Stomach smooth muscle (tissue), 2 donors: ENCODE data around the gene ABCA3.

ENCODE experiments used
- H3K27ac ChIP-seq: one replicate; pipeline ENCODE4 v1.7.0; 2013; ENCODE audit warnings: mild to moderate bottlenecking, low read length, inconsistent platforms
- H3K27me3 ChIP-seq, 2 donors: one replicate each; pipeline ENCODE4 v1.7.0; 2013; ENCODE audit warnings: low read length in 2 of 2; ENCODE audit not compliant: insufficient read depth in 2 of 2, control insufficient read depth in 1 of 2
- H3K36me3 ChIP-seq, 2 donors: one replicate each; pipeline ENCODE4 v1.7.0; 2013; ENCODE audit warnings: low read length in 2 of 2; ENCODE audit not compliant: control insufficient read depth in 2 of 2, insufficient read depth in 2 of 2
- H3K4me1 ChIP-seq: one replicate; pipeline ENCODE4 v1.7.0; 2013; ENCODE audit warnings: low read length; ENCODE audit not compliant: control insufficient read depth, insufficient read depth
- H3K4me3 ChIP-seq, 2 donors: one replicate each; pipeline ENCODE4 v1.7.0; 2013; ENCODE audit warnings: low read length in 2 of 2
- H3K9ac ChIP-seq, 2 donors: one replicate each; pipeline ENCODE4 v1.7.0; 2013; ENCODE audit warnings: low read length in 2 of 2, mild to moderate bottlenecking in 1 of 2
- H3K9me3 ChIP-seq, 2 donors: one replicate each; pipeline ENCODE4 v1.7.0; 2013; ENCODE audit warnings: low read length in 2 of 2; ENCODE audit not compliant: control insufficient read depth in 2 of 2
- donor health status: healthy.
- donor health status: Pancreatic carcinoma.

ABCA3 gene

DNA sequence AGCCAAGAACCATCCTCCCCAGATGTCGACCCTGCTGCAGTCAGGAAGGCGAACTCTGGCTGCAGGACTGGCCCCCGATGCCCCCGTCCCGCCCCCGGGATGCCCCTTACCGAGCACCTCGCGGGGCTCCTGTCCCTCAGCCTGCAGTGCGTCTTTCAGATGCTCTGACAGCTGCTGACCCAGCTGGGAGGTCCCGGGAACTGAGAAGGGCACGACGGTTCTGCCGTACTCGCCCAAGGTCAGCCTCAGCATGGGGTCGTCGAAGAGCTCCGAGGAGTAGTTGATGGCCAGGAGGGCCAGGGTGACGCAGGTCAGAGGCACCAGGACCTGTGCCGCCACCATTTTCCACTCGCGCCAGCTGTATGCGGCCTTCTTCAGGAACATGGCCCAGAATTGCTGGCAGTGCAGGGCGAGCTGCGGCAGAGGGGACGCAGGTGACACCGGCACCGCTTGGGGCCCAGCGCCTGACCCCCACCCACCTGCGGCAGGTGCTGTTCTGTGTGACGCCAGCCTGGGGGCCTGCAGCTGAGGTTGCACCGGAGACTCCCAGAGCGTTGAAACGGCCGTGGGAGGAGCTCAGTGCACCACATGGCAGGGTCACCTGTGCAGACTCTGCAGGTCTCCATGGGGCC, 52.5 kb downstream of the ABCA3 start:
- Histone ChIP-seq H3K9me3 (no peaks in the 10 kb centered on the region), H3K9ac (no peak overlapping the region), H3K4me3 (no peak overlapping the region), H3K36me3 (peaks cover 13 to 21% of the 10 kb centered on the region in 2 donors), H3K27ac (no peak overlapping the region), H3K4me1 (no peaks in the 10 kb centered on the region), H3K27me3 (no peaks in the 10 kb centered on the region)

DNA sequence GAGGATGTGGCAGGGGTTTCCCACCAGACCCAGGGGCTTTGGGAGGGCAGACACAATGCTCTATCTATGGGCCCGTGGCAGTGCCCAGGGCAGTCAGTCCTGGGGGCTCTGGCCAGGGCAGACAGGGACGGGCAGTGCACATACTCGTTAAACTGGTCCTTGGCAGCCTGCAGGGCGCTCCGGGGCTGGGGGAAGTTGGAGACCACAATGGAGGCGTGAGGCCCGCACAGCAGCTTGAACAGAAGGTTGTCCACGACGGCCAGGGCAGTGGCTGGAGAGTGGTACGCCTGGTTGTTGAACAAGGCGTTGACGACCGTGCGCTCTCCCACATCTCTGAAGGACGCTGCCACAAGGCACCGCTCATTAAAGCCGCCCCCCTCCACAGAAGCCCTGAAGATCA, 54.0 kb downstream of the ABCA3 start:
- Histone ChIP-seq H3K4me3 (no peak overlapping the region), H3K4me1 (no peaks in the 10 kb centered on the region), H3K9me3 (no peaks in the 10 kb centered on the region), H3K27me3 (no peaks in the 10 kb centered on the region), H3K27ac (no peak overlapping the region), H3K36me3 (peaks cover 13 to 21% of the 10 kb centered on the region in 2 donors), H3K9ac (no peak overlapping the region)

DNA sequence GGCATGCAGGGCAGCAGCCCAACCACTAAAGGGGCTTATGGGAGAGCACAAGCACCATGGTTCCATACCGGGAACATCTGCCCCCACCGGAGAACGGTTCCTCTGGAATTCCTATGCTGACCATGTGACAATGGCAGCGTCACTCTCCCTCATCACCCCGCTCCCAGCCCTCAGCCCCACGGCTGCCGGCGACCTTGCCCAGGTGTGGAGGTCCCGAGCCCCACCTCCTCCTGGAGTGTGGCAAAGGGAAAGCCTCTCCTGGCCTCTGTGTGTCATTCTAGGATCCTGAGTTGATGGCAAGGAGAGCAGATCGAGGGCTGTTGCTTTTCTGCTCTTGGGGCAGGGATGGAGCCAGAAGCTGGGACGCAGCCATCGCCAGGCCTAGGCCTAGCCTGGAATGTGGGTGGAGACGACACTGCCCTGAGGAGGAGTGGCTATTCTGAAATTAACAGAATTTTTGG, 54.8 kb downstream of the ABCA3 start:
- H3K9ac ChIP-seq = no peak overlapping the region
- H3K27ac ChIP-seq = no peak overlapping the region
- H3K9me3 ChIP-seq = no peaks in the 10 kb centered on the region
- no peaks in the 10 kb centered on the region for H3K27me3 ChIP-seq
- no peak overlapping the region for H3K4me3 ChIP-seq
- H3K4me1 ChIP-seq = no peaks in the 10 kb centered on the region
- peaks cover 13 to 23% of the 10 kb centered on the region in 2 donors for H3K36me3 ChIP-seq

DNA sequence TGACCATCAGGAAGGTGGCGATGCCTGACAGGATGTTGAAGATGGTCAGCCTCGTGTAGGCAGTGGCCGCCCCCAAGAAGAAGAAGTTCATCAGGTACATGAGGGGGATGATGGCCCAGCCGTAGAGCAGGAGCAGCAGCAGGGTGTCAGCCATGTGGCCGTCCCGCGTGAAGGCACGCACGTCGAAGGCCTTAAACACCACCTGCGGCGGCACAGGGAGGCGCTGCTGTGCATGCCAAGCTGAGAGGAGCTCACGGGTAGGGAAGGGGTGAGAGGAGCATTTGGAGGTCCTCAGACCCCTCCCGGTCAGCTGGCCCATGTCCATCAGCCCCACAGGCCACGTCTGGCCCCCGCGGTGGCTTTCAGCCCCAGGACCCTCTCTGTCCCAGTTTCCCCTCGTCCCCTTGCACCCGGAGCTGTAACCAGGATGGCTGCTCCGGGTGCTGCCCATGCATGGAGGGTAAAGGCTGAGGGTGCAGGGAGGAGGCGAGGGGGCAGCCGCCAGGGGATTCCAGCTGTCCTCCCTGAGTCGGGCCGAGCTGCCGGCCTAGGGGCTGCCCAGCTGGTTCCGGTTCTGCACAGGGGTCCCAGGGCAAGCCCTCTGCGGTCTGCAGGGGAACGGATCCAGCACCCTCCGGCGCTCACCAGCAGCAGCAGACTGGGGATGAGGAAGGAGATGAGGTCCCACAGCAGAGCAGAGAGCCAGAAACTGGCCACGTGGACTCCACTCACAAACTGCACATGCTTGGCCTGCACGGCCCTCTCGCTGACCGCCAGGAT, 55.5 kb downstream of the ABCA3 start:
- H3K4me3 ChIP-seq = no peak overlapping the region
- peaks cover 13 to 23% of the 10 kb centered on the region in 2 donors for H3K36me3 ChIP-seq
- no peak overlapping the region for H3K9ac ChIP-seq
- H3K9me3 ChIP-seq = no peaks in the 10 kb centered on the region
- no peaks in the 10 kb centered on the region for H3K4me1 ChIP-seq
- no peaks in the 10 kb centered on the region for H3K27me3 ChIP-seq
- H3K27ac ChIP-seq = no peak overlapping the region

DNA sequence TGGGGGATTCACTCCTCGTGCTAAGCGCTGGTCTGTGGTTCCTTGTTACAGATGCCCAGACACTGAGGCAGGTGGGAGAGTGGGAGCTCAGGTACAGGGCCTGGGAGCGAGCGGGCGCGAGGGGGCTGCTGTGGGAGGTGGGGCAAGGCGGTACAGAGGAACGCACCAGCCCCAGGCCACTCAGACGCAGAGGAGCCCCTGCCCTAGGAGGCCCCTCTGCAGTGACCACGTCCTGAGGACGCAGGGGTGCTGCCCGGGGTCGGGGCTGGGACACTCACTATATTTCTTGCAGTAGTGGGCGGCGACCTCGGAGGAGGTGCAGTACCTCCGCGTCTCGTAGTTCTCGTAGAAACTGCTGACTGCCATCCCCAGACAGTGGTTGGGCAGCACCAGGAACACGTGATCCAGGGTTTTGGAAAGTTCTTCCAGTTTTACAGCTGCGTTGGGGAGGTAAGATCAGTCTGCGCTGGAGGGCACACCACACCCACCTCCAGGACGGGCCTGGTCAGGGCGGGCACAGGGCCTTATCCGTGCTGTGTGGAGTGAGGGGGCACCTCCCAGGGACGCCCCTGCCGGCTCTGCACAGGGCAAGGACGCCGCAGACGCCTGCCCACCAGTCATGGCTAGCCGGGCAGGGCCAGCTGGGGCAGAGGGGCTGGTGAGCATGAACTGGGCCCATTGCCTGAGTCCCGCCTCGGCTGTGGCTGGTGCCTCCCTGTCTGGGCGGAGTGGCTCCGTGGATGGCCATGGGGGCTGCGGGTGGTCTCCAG, 56.3 kb downstream of the ABCA3 start:
- Histone ChIP-seq H3K4me3 (no peak overlapping the region), H3K36me3 (peaks cover 13 to 23% of the 10 kb centered on the region in 2 donors), H3K27me3 (no peaks in the 10 kb centered on the region), H3K9ac (no peak overlapping the region), H3K27ac (no peak overlapping the region), H3K9me3 (no peaks in the 10 kb centered on the region), H3K4me1 (no peaks in the 10 kb centered on the region)

DNA sequence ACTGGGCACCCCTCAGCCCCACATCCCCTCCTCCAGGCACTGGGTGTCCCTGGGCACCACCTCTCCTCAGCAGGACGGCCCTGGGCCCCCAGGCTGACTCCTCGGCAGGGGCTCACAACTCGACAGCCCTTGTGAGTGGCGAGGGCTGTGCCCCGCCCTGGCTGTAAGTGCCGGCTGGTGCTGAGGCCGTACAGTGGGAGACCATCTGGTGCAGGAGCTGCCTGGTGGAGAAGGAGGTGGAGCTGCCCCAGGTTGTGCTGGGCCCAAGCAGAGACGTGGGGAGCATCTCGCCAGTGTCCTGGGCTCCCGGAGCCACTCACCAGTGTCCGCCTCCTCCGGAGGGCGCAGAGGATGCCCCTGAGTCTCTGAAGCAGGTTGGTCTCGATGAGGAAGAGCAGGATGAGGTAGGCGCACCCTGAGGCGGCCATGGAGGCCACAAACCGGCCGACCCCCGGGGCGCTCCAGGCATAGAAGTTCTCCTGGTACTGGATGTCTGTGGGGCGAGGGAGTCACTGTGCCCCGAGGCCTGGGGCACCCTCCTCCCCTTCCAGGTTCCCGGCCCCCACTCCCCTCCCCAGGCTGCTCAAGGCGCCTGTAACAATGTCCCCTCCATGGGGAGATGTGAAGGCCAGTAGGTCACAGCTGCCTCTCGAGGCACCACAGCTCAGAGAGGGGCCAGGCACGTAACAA, 57.5 kb downstream of the ABCA3 start:
- Histone ChIP-seq H3K36me3 (peaks cover 13 to 25% of the 10 kb centered on the region in 2 donors), H3K27ac (no peak overlapping the region), H3K9me3 (no peaks in the 10 kb centered on the region), H3K27me3 (no peaks in the 10 kb centered on the region), H3K4me1 (no peaks in the 10 kb centered on the region), H3K9ac (no peak overlapping the region), H3K4me3 (no peak overlapping the region)

DNA sequence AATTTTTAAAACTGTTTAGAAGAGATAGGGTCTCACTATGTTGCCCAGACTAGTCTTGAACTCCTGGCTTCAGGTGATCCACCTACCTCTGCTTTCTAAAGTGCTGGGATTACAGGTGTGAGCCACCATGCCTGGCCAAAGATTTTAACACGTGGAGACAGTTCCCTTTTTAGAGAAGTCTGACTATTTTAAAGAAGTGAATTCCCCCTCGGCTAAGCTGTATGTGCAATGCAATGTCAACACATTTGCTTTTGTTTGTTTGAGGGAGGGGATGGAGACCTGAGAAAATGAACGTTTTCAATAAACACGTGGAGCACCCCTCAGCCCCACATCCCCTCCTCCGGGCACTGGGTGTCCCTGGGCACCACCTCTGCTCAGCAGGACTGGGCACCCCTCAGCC, 58.3 kb downstream of the ABCA3 start:
- Histone ChIP-seq H3K36me3 (peaks cover 13 to 24% of the 10 kb centered on the region in 2 donors), H3K27me3 (no peaks in the 10 kb centered on the region), H3K9ac (no peak overlapping the region), H3K27ac (no peak overlapping the region), H3K4me3 (no peak overlapping the region), H3K9me3 (no peaks in the 10 kb centered on the region), H3K4me1 (no peaks in the 10 kb centered on the region)

DNA sequence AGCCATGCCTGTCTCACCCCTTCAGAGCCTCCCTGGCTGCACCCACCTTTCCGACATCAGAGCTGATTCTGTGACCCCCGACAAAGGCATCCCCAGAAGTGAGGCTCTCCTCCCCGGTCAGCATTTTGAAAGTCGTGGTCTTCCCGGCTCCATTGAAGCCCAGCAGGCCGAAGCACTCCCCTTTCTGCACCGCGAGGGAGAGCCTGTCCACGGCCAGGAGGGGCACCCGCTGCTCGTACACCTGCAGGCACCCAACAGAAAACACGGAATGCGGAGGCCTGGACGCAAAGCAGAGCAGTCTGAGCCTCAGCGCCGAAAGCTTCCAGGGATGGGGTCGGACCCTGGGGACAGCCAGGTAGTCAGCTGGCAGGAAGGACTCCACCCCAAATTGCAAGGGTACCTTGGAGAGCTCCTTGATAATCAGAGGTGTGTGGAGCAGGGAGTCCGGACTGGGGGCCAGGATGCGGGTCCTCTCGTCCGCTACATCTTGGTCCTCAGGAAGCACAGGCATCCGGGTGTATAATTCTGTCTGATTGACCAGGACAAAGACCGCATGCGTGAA, 59.5 kb downstream of the ABCA3 start:
- H3K27me3 ChIP-seq = no peaks in the 10 kb centered on the region
- H3K9ac ChIP-seq = no peak overlapping the region
- no peaks in the 10 kb centered on the region for H3K4me1 ChIP-seq
- H3K27ac ChIP-seq = no peak overlapping the region
- H3K9me3 ChIP-seq = no peaks in the 10 kb centered on the region
- peaks cover 13 to 17% of the 10 kb centered on the region in 2 donors for H3K36me3 ChIP-seq
- no peak overlapping the region for H3K4me3 ChIP-seq

DNA sequence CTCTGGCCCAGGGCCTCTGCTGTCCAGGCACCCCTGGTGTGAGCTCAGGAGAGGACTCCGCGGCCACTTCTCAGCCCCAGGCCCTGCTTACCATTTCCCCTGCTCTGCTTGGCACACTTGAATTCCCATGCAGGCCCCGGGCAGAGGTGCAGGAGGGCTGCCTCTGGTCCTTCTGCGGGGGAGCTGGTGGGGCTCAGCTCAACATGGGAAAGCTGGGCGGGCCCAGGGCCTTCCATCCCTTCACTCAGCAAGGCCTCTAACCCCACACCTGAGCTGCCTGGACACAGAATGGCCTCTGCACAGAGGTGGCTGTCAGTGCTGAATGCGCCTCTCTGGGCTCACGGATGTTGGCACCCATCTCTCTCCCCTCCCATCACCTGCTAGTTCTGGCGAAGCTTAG, 60.1 kb downstream of the ABCA3 start:
- no peaks in the 10 kb centered on the region for H3K9me3 ChIP-seq
- no peaks in the 10 kb centered on the region for H3K4me1 ChIP-seq
- no peaks in the 10 kb centered on the region for H3K27me3 ChIP-seq
- H3K9ac ChIP-seq = no peak overlapping the region
- H3K36me3 ChIP-seq = peaks cover 17% of the 10 kb centered on the region in 2 donors
- no peak overlapping the region for H3K4me3 ChIP-seq
- H3K27ac ChIP-seq = no peak overlapping the region
